ENCODE measurements around the gene SBSN. TPM values are rescaled to one million over a fixed set of nuclear protein-coding genes. Genes with fewer than 3 reads are reported as not detected.

SBSN gene
- total RNA-seq, 1 experiment from 2014 or later: not detected

DNA sequence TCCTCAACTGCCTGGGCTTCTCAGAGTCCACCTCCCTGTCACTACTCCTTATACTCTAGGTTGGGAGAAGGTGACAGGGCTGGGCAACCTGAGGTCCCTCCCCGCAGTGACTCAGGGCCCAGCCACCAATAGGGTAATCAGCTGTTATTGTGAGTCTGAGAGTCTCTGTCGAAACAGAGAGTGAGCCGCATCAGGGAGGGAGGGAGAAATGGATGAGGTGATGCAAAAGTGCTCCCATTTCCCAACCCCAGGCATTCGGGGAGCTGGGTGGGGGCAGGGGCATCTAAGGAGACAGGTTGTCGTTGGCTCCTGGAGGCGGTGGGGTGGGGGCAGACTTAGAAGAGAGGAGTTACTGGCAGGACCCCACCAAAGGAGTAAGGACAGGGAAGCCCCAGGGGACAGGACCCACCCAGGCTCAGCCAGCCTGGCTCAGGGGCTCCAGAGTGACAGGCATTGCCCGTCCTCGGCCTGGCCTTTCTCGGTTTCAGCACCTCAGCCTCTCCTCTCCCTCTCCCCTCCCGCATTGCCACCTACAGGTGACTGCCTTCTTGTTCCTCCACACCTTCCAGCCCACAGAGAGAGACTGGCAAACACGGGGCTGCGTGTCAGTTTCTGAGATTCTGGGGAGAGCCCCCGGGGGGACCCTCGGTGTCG is 14.4 kb downstream of the SBSN start, which contains the start of gene DMKN:
Gene DMKN (minus strand): TSS at position 22 of the 654 bp plus-strand sequence. CDS start 174 bp downstream, outside the sequence.
- Mint-ChIP-seq H3K27ac (ENCODE audit: unreplicated experiment) (no peak within 1 kb of the TSS), H3K36me3 (ENCODE audit: insufficient read depth, unreplicated experiment) (peaks cover 22% of the 10 kb centered on the region), H3K4me1 (ENCODE audit: low read depth, unreplicated experiment) (peaks cover 14% of the 10 kb centered on the region), H3K27me3 (ENCODE audit: unreplicated experiment) (peaks cover 32% of the 10 kb centered on the region), H3K4me3 (ENCODE audit: low read depth, unreplicated experiment) (peak within 1 kb of the TSS; percentile 1), H3K9me3 (ENCODE audit: low read depth, unreplicated experiment) (no peaks in the 10 kb centered on the region)
- CTCF ChIA-PET: interaction anchor here (0.6 to 0.7 kb wide), 2 partner anchors 21 to 234 kb away, joined by 5 read pairs; no protein-coding TSS in a partner anchor
- no TSS peak for BruUV-seq (replicated peaks)
- intact Hi-C loops (cut with micrococcal nuclease; ENCODE audit: unreplicated experiment): loop anchor here (5.0 kb wide), 1 partner anchor 34 kb away; the partner anchor contains the start of gene TMEM147
- TF ChIP-seq, protein P1, sequence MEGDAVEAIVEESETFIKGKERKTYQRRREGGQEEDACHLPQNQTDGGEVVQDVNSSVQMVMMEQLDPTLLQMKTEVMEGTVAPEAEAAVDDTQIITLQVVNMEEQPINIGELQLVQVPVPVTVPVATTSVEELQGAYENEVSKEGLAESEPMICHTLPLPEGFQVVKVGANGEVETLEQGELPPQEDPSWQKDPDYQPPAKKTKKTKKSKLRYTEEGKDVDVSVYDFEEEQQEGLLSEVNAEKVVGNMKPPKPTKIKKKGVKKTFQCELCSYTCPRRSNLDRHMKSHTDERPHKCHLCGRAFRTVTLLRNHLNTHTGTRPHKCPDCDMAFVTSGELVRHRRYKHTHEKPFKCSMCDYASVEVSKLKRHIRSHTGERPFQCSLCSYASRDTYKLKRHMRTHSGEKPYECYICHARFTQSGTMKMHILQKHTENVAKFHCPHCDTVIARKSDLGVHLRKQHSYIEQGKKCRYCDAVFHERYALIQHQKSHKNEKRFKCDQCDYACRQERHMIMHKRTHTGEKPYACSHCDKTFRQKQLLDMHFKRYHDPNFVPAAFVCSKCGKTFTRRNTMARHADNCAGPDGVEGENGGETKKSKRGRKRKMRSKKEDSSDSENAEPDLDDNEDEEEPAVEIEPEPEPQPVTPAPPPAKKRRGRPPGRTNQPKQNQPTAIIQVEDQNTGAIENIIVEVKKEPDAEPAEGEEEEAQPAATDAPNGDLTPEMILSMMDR (IDR thresholded peaks at IDR 0.05; ENCODE audit: unreplicated experiment): peak; percentile 25
- DNase-seq: peak; percentile 54

DNA sequence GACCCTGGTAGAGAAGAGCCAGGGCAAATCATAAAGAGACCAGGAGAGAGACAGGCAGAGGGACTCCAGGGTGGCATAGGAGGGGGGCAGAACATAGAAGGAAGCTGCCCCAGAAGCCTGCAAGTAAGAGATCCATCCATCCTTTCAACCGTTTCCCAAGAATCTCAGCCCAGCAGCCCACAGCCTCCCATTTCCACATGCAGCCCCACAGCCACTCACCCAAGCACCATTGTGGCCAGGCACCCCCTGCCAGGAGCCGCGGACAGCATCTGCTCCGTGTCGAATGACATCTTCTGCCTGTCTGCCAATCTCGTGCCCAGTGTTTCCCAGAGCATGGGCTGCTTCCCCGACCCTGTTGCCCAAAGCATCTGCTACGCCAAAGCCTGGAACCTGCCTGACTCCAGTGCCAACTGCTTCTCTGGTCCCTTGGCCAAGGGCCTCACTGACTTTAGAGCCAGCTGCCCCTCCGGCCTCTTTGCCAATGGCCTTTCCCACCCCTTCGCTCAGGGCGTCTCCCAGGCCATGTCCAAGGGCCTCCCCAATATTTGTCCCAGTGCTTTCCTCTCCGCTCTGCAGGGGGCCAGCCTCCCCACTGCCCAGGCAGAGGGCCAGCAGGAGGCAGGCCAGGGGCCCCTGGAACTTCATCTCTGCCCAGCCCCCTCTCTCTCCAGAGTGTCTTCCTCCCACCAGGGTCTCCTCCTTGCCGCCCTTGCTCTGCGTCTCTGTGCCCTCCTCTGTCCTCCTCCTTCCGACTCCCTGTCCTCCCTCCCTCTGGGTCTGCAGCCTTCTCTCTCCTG is 15.1 kb downstream of the SBSN start:
- no TSS peak for BruUV-seq (replicated peaks)
- no peak for DNase-seq
- no peak overlapping the region for H3K27ac Mint-ChIP-seq (ENCODE audit: unreplicated experiment)
- H3K27me3 Mint-ChIP-seq (ENCODE audit: unreplicated experiment): peaks cover 31% of the 10 kb centered on the region
- H3K36me3 Mint-ChIP-seq (ENCODE audit: insufficient read depth, unreplicated experiment): peaks cover 26% of the 10 kb centered on the region
- TF ChIP-seq, protein P1 (IDR thresholded peaks at IDR 0.05; ENCODE audit: unreplicated experiment): no peak
- no peaks in the 10 kb centered on the region for H3K9me3 Mint-ChIP-seq (ENCODE audit: low read depth, unreplicated experiment)
- CTCF ChIA-PET: interaction anchor here (0.6 to 0.7 kb wide), 2 partner anchors 21 to 235 kb away, joined by 5 read pairs; no protein-coding TSS in a partner anchor
- H3K4me3 Mint-ChIP-seq (ENCODE audit: low read depth, unreplicated experiment): no peak overlapping the region
- H3K4me1 Mint-ChIP-seq (ENCODE audit: low read depth, unreplicated experiment): peaks cover 20% of the 10 kb centered on the region
- intact Hi-C loops (cut with micrococcal nuclease; ENCODE audit: unreplicated experiment): loop anchor here (5.0 kb wide), 1 partner anchor 34 kb away; the partner anchor contains the start of gene TMEM147

DNA sequence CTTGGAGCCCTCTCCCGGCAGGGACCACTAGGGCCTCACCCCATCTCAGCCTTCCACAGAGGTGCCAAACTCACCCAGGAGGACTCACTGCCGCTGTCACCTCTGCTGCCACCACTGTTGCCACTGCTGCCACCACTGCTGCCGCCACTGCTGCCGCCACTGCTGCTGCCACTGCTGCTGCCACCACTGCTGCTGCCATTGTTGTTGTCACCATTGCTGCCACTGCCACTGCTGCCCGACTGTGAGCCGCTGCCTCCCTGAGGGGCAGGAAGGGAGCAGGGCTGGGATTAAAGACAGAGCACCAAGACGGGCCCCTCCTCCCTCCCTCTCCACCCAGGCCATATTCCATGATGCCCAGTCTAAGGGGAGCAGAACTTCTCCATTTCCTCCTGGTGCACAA is 16.8 kb downstream of the SBSN start:
- TF ChIP-seq, protein P1 (IDR thresholded peaks at IDR 0.05; ENCODE audit: unreplicated experiment): no peak
- Mint-ChIP-seq H3K36me3 (ENCODE audit: insufficient read depth, unreplicated experiment) (peaks cover 31% of the 10 kb centered on the region), H3K27ac (ENCODE audit: unreplicated experiment) (no peak overlapping the region), H3K27me3 (ENCODE audit: unreplicated experiment) (peaks cover 31% of the 10 kb centered on the region), H3K9me3 (ENCODE audit: low read depth, unreplicated experiment) (no peaks in the 10 kb centered on the region), H3K4me1 (ENCODE audit: low read depth, unreplicated experiment) (peaks cover 20% of the 10 kb centered on the region), H3K4me3 (ENCODE audit: low read depth, unreplicated experiment) (no peak overlapping the region)
- CTCF ChIA-PET: no interaction called here
- no TSS peak for BruUV-seq (replicated peaks)
- intact Hi-C loops (cut with micrococcal nuclease; ENCODE audit: unreplicated experiment): loop anchor here (5.0 kb wide), 1 partner anchor 36 kb away; the partner anchor contains the start of gene TMEM147
- DNase-seq: no peak

DNA sequence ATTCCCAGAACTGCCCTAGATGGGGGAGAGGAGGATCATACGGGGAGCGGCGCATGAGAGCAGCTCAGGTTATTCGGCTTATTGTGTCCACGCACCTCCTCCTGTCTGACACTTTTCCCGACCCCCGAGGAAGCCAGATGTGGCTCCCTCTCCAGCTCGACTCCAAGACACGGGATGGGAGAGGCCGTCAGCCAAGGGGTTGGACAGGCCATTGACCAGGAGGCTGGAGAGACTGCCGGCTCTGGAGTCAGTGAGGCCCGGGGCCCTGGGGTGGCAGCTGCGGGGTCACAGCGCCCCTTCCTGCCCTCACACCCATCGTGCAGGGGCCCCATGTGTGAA is 17.5 kb downstream of the SBSN start:
- DNase-seq: no peak
- intact Hi-C loops (cut with micrococcal nuclease; ENCODE audit: unreplicated experiment): loop anchor here (5.0 kb wide), 1 partner anchor 37 kb away; the partner anchor contains the start of gene TMEM147
- peak overlapping the region; percentile 94 for H3K27ac Mint-ChIP-seq (ENCODE audit: unreplicated experiment)

More for the DNA sequence above, 17.5 kb downstream of the SBSN start:
- peaks cover 38% of the 10 kb centered on the region for H3K36me3 Mint-ChIP-seq (ENCODE audit: insufficient read depth, unreplicated experiment)
- peaks cover 31% of the 10 kb centered on the region for H3K27me3 Mint-ChIP-seq (ENCODE audit: unreplicated experiment)
- CTCF ChIA-PET: interaction anchor here (0.5 to 2.3 kb wide), 16 partner anchors 10 to 234 kb away, joined by 3 to 14 read pairs (median 4); partner anchors contain the start of genes COX6B1, HAUS5 and U2AF1L4
- no TSS peak for BruUV-seq (replicated peaks)
- TF ChIP-seq, protein P1 (IDR thresholded peaks at IDR 0.05; ENCODE audit: unreplicated experiment): no peak
- peak overlapping the region; percentile 93 for H3K4me3 Mint-ChIP-seq (ENCODE audit: low read depth, unreplicated experiment)
- H3K4me1 Mint-ChIP-seq (ENCODE audit: low read depth, unreplicated experiment): peaks cover 20% of the 10 kb centered on the region
- H3K9me3 Mint-ChIP-seq (ENCODE audit: low read depth, unreplicated experiment): no peaks in the 10 kb centered on the region

Measured in Calu3 (cell line).